ENCODE measurements around the gene LHFPL3.
A peak's percentile ranks its signal among the peaks of the same experiment; 100 is the strongest.

Gene LHFPL3

GRCh38 chr7:104434129-104434528 is 105.7 kb downstream of the LHFPL3 start:
- no peak overlapping the region for H3K27ac ChIP-seq
- TF ChIP-seq CTCF (conservative IDR thresholded peaks at IDR 0.05) (no peak), ZFX (IDR thresholded peaks at IDR 0.05) (no peak)

GRCh38 chr7:104442481-104442880 is 114.1 kb downstream of the LHFPL3 start:
- TF ChIP-seq CTCF (conservative IDR thresholded peaks at IDR 0.05), result no peak
- TF ChIP-seq ZFX (IDR thresholded peaks at IDR 0.05), result no peak
- no peak overlapping the region for H3K27ac ChIP-seq

GRCh38 chr7:104444017-104444416 is 115.6 kb downstream of the LHFPL3 start:
- TF ChIP-seq ZFX (IDR thresholded peaks at IDR 0.05) (no peak), CTCF (conservative IDR thresholded peaks at IDR 0.05) (no peak)
- no peak overlapping the region for H3K27ac ChIP-seq

- TF ChIP-seq ZFX (IDR thresholded peaks at IDR 0.05) (no peak), CTCF (conservative IDR thresholded peaks at IDR 0.05) (no peak)
- H3K27ac ChIP-seq, result no peak overlapping the region
These were observed 117.0 kb downstream of the LHFPL3 start for GRCh38 chr7:104445393-104445792.

- no peak overlapping the region for H3K27ac ChIP-seq
- TF ChIP-seq CTCF (conservative IDR thresholded peaks at IDR 0.05) (no peak), ZFX (IDR thresholded peaks at IDR 0.05) (no peak)
These were observed 122.5 kb downstream of the LHFPL3 start for GRCh38 chr7:104450861-104451260.

GRCh38 chr7:104453190-104453589 is 124.8 kb downstream of the LHFPL3 start:
- TF ChIP-seq ZFX (IDR thresholded peaks at IDR 0.05) (no peak), CTCF (conservative IDR thresholded peaks at IDR 0.05) (peak; percentile 3; the same call in 1 of the 2 replicates)

GRCh38 chr7:104458875-104459274 is 130.5 kb downstream of the LHFPL3 start:
- H3K27ac ChIP-seq, result no peak overlapping the region
- no peak for TF ChIP-seq CTCF (conservative IDR thresholded peaks at IDR 0.05)
- no peak for TF ChIP-seq ZFX (IDR thresholded peaks at IDR 0.05)

More at GRCh38 chr7:104453190-104453589, 124.8 kb downstream of the LHFPL3 start:
- H3K27ac ChIP-seq, result no peak overlapping the region

All from C4-2B (cell line).